Measurements from ENCODE around the gene ST8SIA2.

GRCh38 chr15:92460023-92460422 lies 66.3 kb downstream of the ST8SIA2 start:
- TF ChIP-seq CTCF (IDR thresholded peaks at IDR 0.05) (no peak), POLR2A (IDR thresholded peaks at IDR 0.05) (no peak)
